ENCODE results near the gene FHOD3. TPM values are rescaled to one million over a fixed set of nuclear protein-coding genes. Genes with fewer than 3 reads are reported as not detected.
A peak's percentile ranks its signal among the peaks of the same experiment; 100 is the strongest.

FHOD3 gene
- total RNA-seq, 2 donors from 2014 or later, result 2.8 to 3.1 TPM

DNA sequence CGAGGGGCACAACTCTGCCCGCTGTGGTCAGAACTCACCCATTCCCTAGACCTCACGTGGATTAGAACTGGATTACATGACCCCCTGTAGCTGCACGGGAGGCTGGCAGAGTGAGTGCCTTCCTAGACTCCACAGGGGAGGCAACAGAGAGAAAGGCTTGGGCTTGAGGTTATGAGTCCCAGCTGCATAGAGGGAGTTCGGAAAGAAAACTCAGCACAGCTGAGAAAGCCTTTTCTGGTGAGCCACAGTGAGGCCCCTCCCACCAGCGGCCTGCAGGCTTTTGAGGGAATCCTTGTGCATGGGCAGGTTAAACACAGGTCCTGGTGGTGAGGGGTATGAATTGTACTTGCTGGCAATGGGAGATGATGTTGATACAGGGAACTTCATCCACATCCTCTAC is 217.3 kb downstream of the FHOD3 start:
- H3K4me3 Mint-ChIP-seq, result no peak overlapping the region
- H3K4me1 ChIP-seq (ENCODE audit: control insufficient read depth, insufficient read depth, low read length), result peaks cover 13% of the 10 kb centered on the region
- TF ChIP-seq, protein P1, sequence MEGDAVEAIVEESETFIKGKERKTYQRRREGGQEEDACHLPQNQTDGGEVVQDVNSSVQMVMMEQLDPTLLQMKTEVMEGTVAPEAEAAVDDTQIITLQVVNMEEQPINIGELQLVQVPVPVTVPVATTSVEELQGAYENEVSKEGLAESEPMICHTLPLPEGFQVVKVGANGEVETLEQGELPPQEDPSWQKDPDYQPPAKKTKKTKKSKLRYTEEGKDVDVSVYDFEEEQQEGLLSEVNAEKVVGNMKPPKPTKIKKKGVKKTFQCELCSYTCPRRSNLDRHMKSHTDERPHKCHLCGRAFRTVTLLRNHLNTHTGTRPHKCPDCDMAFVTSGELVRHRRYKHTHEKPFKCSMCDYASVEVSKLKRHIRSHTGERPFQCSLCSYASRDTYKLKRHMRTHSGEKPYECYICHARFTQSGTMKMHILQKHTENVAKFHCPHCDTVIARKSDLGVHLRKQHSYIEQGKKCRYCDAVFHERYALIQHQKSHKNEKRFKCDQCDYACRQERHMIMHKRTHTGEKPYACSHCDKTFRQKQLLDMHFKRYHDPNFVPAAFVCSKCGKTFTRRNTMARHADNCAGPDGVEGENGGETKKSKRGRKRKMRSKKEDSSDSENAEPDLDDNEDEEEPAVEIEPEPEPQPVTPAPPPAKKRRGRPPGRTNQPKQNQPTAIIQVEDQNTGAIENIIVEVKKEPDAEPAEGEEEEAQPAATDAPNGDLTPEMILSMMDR (conservative IDR thresholded peaks at IDR 0.05), result peak; percentile 30
- H3K27me3 Mint-ChIP-seq (ENCODE audit: insufficient read depth), result no peaks in the 10 kb centered on the region
- peak; percentile 64 for DNase-seq
- WGBS, 2 experiments (ENCODE audit: insufficient coverage in 1 of 2, insufficient read length in 1 of 2), result 85 to 88% methylated on average over 4 to 6 of the region's 6 CpGs
- no peaks in the 10 kb centered on the region for H3K9me3 ChIP-seq (ENCODE audit: control insufficient read depth, low read length)
- H3K9me3 Mint-ChIP-seq, result no peaks in the 10 kb centered on the region
- no peaks in the 10 kb centered on the region for H3K27me3 ChIP-seq (ENCODE audit: control insufficient read depth, insufficient read depth, low read length, poor library complexity, severe bottlenecking)
- H3K27ac ChIP-seq (ENCODE audit: low read depth, low read length), result no peak overlapping the region
- no peak overlapping the region for H3K4me3 ChIP-seq (ENCODE audit: low read length)
- no peak overlapping the region for H3K9ac ChIP-seq (ENCODE audit: extremely low read depth, low read length, poor library complexity, severe bottlenecking)
- H3K27ac Mint-ChIP-seq, result no peak overlapping the region
- no peaks in the 10 kb centered on the region for H3K36me3 ChIP-seq (ENCODE audit: control insufficient read depth, insufficient read depth, low read length)
- peaks cover 26% of the 10 kb centered on the region for H3K4me1 Mint-ChIP-seq
- H3K36me3 Mint-ChIP-seq (ENCODE audit: low read depth), result no peaks in the 10 kb centered on the region

DNA sequence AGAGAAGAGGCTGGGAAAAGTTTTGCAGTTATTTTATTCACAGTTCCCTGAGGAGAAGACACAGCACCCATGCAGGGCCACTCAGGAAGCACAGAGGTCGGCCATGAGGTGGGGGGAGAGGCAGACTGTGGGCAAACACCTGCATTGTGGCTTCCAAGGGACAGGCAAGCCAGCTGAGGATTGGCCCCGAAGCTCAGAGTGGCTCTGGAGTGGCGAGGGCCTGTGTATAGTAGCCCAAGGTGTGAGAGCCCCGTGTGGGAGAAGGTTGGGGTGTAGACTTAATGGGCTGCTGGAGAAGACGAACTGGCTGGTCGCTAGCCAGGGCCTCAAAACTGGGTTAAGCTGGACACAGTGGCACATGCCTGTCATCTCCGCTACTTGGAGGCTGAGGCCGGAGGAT is 218.7 kb downstream of the FHOD3 start:
- no peak overlapping the region for H3K27ac Mint-ChIP-seq
- no peak overlapping the region for H3K9ac ChIP-seq (ENCODE audit: extremely low read depth, low read length, poor library complexity, severe bottlenecking)
- no peaks in the 10 kb centered on the region for H3K36me3 Mint-ChIP-seq (ENCODE audit: low read depth)
- H3K27ac ChIP-seq (ENCODE audit: low read depth, low read length), result no peak overlapping the region
- no peak overlapping the region for H3K4me3 ChIP-seq (ENCODE audit: low read length)
- no peaks in the 10 kb centered on the region for H3K36me3 ChIP-seq (ENCODE audit: control insufficient read depth, insufficient read depth, low read length)
- no peaks in the 10 kb centered on the region for H3K27me3 Mint-ChIP-seq (ENCODE audit: insufficient read depth)
- peaks cover 13% of the 10 kb centered on the region for H3K4me1 ChIP-seq (ENCODE audit: control insufficient read depth, insufficient read depth, low read length)
- TF ChIP-seq, protein P1 (conservative IDR thresholded peaks at IDR 0.05), result no peak
- no peaks in the 10 kb centered on the region for H3K9me3 ChIP-seq (ENCODE audit: control insufficient read depth, low read length)
- H3K4me3 Mint-ChIP-seq, result no peak overlapping the region
- DNase-seq, result no peak
- H3K9me3 Mint-ChIP-seq, result no peaks in the 10 kb centered on the region
- no peaks in the 10 kb centered on the region for H3K27me3 ChIP-seq (ENCODE audit: control insufficient read depth, insufficient read depth, low read length, poor library complexity, severe bottlenecking)
- 93 to 95% methylated on average over 7 to 8 of the region's 8 CpGs for WGBS, 2 experiments (ENCODE audit: insufficient coverage in 1 of 2, insufficient read length in 1 of 2)
- peaks cover 25% of the 10 kb centered on the region for H3K4me1 Mint-ChIP-seq

GRCh38 chr18:36516726-36517125 is 219.2 kb downstream of the FHOD3 start:
- Mint-ChIP-seq H3K4me1 (peaks cover 20% of the 10 kb centered on the region), H3K27me3 (ENCODE audit: insufficient read depth) (no peaks in the 10 kb centered on the region), H3K27ac (no peak overlapping the region), H3K4me3 (no peak overlapping the region), H3K9me3 (no peaks in the 10 kb centered on the region), H3K36me3 (ENCODE audit: low read depth) (no peaks in the 10 kb centered on the region)
- Histone ChIP-seq H3K9ac (ENCODE audit: extremely low read depth, low read length, poor library complexity, severe bottlenecking) (no peak overlapping the region), H3K27ac (ENCODE audit: low read depth, low read length) (no peak overlapping the region), H3K4me3 (ENCODE audit: low read length) (no peak overlapping the region), H3K36me3 (ENCODE audit: control insufficient read depth, insufficient read depth, low read length) (no peaks in the 10 kb centered on the region), H3K27me3 (ENCODE audit: control insufficient read depth, insufficient read depth, low read length, poor library complexity, severe bottlenecking) (no peaks in the 10 kb centered on the region), H3K4me1 (ENCODE audit: control insufficient read depth, insufficient read depth, low read length) (peaks cover 8% of the 10 kb centered on the region), H3K9me3 (ENCODE audit: control insufficient read depth, low read length) (no peaks in the 10 kb centered on the region)
- 84 to 100% methylated on average over 1 to 2 of the region's 2 CpGs for whole genome bisulfite sequencing, 2 experiments (ENCODE audit: insufficient coverage in 1 of 2, insufficient read length in 1 of 2)
- TF ChIP-seq, protein P1 (conservative IDR thresholded peaks at IDR 0.05), result no peak
- no peak for DNase-seq
